GM18861 (cell line): ENCODE results near the gene UGT3A2.

Experiments used
- ATAC-seq: cut with Tn5 transposase; IDR thresholded peaks from one replicate; pipeline ENCODE4 v1.9.1; 2021; ENCODE audit not compliant: unreplicated experiment

UGT3A2 gene

DNA sequence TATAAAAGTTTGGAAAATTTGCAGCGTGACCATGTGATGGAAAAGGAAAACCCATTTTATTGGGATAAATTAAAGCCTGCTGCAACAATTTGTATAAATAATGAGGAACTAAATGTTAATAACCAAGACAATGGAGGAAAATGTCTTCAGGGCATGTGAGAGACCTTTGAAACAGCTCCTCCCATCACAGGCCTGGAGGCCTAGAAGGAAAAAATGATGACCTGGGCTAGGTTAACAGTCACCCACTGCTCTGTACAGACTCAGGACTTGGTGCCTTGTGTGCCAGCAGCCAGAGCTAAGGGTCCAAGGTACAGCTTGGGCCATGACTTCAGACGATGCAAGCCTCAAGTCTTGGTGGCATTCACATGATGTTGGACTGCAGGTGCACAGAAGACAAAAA lies 53.5 kb downstream of the UGT3A2 start:
- no peak for ATAC-seq

DNA sequence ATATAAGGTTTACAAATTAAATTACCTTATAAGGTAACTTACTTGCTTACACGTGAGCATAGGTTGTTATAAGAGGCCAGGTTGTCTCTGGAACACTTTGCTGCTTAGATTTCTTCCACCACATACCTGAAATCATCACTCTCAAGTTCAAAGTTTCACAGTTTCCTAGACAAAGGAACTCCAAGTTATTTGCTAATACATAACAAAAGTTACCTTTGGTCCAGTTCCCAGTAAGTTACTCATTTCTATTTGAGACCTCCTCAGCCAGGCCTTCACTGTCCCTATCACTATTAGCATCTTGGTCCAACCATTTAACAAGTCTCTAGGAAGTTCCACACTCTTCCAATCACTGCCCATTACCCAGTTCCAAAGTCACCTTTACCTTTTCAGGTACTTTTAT lies 57.0 kb downstream of the UGT3A2 start:
- ATAC-seq: no peak

DNA sequence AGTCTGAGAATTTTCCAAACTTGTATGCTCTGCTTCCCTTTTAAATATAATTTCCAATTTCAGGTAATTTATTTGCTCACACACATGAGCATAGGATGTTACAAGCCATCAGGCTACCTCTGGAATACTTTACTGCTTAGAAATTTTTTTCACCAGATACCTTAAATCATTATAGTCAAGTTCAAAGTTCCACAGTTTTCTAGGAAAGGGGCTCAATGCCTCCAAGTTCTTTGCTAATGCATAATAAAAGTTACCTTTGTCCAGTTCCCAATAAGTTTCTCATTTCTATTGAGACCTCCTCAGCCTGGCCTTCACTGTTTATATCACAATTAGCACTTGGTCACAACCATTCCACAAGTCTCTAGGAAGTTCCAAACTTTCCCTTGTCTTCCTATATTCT lies 59.3 kb downstream of the UGT3A2 start:
- no peak for ATAC-seq

DNA sequence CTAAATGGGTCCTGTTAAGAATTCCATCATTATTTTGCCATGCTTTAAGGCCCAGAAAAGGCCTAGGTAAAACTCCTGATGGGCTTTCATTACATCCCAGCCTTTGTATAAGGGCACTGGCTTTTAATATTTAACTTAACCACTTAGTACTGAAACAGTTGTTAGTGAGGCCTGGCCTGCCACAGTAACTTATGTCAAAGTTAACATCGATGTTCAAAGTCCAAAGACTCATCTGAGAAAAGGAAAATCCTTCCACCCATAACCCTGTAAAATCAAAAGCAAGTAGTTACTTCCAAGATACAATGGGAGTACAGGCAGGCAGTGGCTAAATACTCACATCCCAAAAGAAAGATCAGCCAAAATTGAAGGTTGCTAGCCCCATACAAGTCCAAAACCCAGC lies 60.5 kb downstream of the UGT3A2 start:
- ATAC-seq: no peak

DNA sequence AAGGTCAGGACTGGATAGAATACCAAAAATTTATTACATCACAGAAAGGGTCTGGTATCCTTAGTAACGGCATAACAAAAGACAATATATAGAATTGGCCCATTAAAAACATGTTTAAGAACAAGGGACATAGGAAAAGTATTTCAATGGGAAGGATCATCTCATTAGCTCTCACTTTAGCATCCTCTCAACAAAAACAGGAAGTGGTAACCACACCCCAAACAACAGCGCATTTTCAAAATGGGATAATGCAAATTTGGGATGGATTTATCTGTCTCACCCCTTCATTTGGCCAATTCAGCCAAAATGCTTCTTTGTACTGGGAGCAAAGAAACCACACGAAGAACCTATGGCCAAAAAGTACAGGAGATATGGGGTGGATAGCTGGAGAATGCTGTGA lies 65.7 kb downstream of the UGT3A2 start:
- ATAC-seq: no peak

DNA sequence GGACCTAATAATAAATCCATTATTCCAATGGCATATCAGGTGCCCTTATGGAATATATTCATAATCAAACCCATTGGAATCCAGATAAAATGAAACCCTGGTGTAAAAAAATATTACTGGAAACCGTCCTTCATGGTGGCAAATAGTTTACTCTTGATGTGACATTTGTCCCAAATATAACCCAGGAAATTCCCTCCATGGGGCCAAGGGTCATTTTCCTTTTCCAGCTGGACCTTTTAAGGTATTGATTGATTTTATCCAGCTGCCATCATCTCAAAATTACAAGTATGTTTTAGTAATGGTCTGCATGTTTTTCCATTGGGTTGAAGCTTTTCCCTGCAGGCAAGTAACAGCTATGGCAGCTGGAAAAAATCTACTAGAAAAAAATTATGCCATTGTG lies 67.1 kb downstream of the UGT3A2 start:
- no peak for ATAC-seq

DNA sequence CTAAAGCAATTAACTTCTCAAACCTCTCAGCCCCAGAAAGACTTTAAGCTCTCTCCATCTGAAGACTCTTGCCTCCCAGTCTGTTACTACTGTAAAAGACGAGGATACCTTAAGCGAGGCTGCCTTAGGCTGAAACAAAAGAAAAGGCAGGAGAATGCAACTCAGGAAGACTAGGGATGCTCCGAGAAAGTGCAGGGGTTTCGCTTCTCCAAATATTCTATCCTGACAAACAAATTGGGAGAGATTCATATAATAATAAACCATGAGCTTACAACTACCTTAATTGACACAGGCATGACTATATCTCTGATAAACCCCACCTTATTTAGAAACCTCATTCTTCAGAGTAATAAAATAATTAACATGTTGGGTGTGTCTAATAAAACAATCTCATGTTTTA lies 70.6 kb downstream of the UGT3A2 start:
- no peak for ATAC-seq

DNA sequence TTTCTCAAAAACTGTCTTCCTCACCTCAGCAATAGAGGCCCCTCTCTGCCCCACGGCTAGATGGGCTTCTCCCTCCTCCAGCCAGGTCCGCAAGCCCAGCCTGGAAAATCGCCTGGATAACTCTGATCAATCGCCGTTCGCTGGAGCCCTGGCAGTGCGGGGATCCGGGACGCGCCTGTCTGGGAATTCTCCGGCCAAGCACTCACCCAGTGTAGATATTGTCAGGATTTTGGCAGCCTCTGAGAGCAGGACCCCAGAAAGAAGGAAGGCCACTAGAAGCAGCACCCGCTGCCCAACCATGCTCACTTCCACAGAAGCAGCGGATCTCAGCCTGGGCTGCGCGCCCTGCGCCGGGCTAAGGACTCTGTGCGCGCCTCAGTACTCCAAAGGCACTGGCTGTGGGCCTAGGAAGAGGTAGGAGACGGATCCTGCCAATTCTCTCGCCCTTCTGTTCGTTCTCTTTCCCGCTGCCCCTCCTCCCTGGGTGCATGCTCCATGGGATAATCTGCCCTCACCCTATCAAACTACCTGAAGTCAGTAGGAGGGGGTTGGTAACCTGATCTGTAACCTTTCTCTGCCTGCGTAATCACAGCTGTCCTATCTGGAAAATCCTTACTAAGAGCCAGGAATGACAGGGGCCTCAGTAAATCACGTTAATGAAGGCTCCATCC lies 75.6 kb downstream of the UGT3A2 start, which contains the start of gene UGT3A1:
Gene UGT3A1 (minus strand): TSS at position 450 of the 671 bp plus-strand sequence. CDS start 150 bp downstream, at position 300.
- ATAC-seq: no peak

DNA sequence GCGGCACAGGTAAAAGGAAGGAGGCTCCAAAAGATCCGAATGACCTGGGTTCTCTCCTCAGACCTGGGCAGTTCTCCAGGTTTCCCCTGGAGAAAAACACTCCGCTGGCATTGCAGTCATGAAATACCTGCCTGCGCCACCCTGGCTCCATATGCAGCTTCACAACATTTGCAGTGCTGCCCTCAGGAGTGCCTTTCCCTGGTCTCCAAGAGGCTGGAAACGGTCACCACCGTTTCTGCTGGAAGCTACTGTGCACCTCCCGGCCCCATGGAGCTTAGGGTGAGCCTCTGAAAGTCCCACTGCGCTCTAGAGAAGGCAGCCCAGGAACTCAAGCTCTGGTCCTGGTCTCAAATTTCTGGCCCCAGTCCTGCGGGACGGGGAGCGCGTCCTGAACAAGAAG lies 76.2 kb downstream of the UGT3A2 start:
- no peak for ATAC-seq

DNA sequence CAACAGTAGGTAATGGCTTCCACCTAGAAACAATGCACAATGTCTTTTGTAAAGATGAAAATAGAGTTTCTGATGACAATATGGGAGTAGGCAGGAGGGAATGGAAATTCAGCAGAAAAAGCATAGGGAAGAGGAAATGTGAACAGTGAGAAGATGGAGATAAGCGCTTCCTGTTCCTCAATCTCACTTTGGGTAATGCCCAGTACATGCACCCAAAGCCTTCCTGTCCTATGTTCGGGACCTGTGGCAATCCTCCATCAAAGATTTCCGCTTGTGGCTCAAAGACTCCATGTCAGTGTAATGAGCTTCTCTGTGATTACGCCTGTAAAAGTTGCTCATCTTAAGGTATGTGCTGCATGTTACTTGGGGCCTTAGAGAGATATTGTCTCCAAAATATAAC lies 78.2 kb downstream of the UGT3A2 start:
- ATAC-seq: no peak

DNA sequence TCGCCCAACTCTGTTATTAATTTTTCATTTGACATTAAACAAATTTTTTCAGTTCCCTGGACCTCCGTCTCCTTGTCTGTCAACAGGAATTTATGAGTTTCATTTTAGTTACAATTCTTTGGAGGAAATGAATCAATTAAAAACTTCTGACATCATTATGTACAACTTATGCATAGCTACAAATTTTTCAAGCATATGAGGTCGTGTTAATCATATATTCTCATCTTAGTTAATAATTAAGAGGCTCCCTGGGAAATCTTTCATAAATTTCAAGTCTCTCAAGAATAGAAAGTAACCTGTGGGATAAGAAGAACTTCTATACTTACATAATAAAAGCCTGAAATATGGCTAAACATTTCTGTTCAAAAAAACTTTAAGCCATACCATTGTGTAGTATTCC lies 78.9 kb downstream of the UGT3A2 start:
- no peak for ATAC-seq
